WTC11 (cell line): ENCODE data around the gene ARHGAP45. TPM values are rescaled to one million over a fixed set of nuclear protein-coding genes. Genes with fewer than 3 reads are reported as not detected.

Experiments
- ATAC-seq: fragments of 200-7000 bp; cut with Tn5 transposase; 2 replicates; pipeline ENCODE4 v1.10.0; 2021; ENCODE audit warnings: mild to moderate bottlenecking, moderate library complexity
- CTCF ChIA-PET: fragments of 300-600 bp; sonication (Branson Sonifier 250); formaldehyde crosslinking; loops from one replicate; lab custom pipeline; 2021; ENCODE audit warnings: antibody characterized with exemption; lab: Charles Lee
- POLR2A ChIA-PET: fragments of 350-600 bp; sonication (Branson Sonifier 250); formaldehyde crosslinking; loops from one replicate; lab custom pipeline; 2021; ENCODE audit warnings: antibody characterized with exemption; lab: Charles Lee
- DNase-seq: peaks from one replicate; pipeline ENCODE4 v3.0.0; 2021; ENCODE audit warnings: low spot score
- H3K27ac Mint-ChIP-seq: 2 replicates; pipeline ENCODE4 v1.8.0; 2021; ENCODE audit warnings: mixed read lengths
- H3K27me3 Mint-ChIP-seq: 2 replicates; pipeline ENCODE4 v1.8.0; 2021; ENCODE audit warnings: low read depth, mild to moderate bottlenecking, moderate library complexity, mixed read lengths
- H3K36me3 Mint-ChIP-seq: 2 replicates; pipeline ENCODE4 v1.8.0; 2021; ENCODE audit warnings: mixed read lengths
- H3K4me1 Mint-ChIP-seq: 2 replicates; pipeline ENCODE4 v1.8.0; 2022; ENCODE audit warnings: mixed read lengths
- H3K4me3 Mint-ChIP-seq: 2 replicates; pipeline ENCODE4 v1.8.0; 2021; ENCODE audit warnings: mild to moderate bottlenecking, moderate library complexity, mixed read lengths
- H3K9me3 Mint-ChIP-seq: 2 replicates; pipeline ENCODE4 v1.8.0; 2021; ENCODE audit warnings: mixed read lengths
- ARID4B ChIP-seq: sonication (generic); formaldehyde crosslinking; IDR thresholded peaks from 2 replicates; pipeline ENCODE4 v1.8.0; 2023; ENCODE audit warnings: missing genetic modification reagents, mild to moderate bottlenecking, borderline replicate concordance
- EMX1 ChIP-seq: fragments of 250-450 bp; sonication (Bioruptor Pico); IDR thresholded peaks from 2 replicates; pipeline ENCODE4 v1.8.0; 2021; ENCODE audit warnings: mild to moderate bottlenecking
- ESRRA ChIP-seq: sonication (generic); formaldehyde crosslinking; IDR thresholded peaks from 2 replicates; pipeline ENCODE4 v1.8.1; 2022; ENCODE audit warnings: mild to moderate bottlenecking, missing genetic modification reagents, borderline replicate concordance
- FOXK1 ChIP-seq: sonication (generic); formaldehyde crosslinking; IDR thresholded peaks from 2 replicates; pipeline ENCODE4 v1.8.0; 2022; ENCODE audit warnings: mild to moderate bottlenecking, moderate library complexity, missing genetic modification reagents
- FOXP1 ChIP-seq: sonication (generic); formaldehyde crosslinking; IDR thresholded peaks from 2 replicates; pipeline ENCODE4 v1.8.0; 2022; ENCODE audit warnings: missing genetic modification reagents, mild to moderate bottlenecking, moderate library complexity, borderline replicate concordance
- GRHL2 ChIP-seq: fragments of 250-450 bp; sonication (Bioruptor Pico); IDR thresholded peaks from 2 replicates; pipeline ENCODE4 v1.8.0; 2022; ENCODE audit warnings: mild to moderate bottlenecking, moderate library complexity; ENCODE audit not compliant: insufficient replicate concordance, severe bottlenecking
- JAZF1 ChIP-seq: fragments of 250-450 bp; sonication (Bioruptor Pico); IDR thresholded peaks from 2 replicates; pipeline ENCODE4 v1.9.0; 2021; ENCODE audit warnings: moderate library complexity, mild to moderate bottlenecking, inconsistent platforms
- JUN ChIP-seq: sonication (generic); formaldehyde crosslinking; IDR thresholded peaks from 2 replicates; pipeline ENCODE4 v1.8.0; 2023; ENCODE audit warnings: mild to moderate bottlenecking, missing genetic modification reagents
- KAT7 ChIP-seq: sonication (generic); formaldehyde crosslinking; IDR thresholded peaks from 2 replicates; pipeline ENCODE4 v1.8.1; 2023; ENCODE audit warnings: missing genetic modification reagents, mild to moderate bottlenecking, borderline replicate concordance
- NR2C2 ChIP-seq: sonication (generic); formaldehyde crosslinking; IDR thresholded peaks from 2 replicates; pipeline ENCODE4 v1.8.0; 2022; ENCODE audit warnings: mild to moderate bottlenecking, missing genetic modification reagents
- NR3C1 ChIP-seq: sonication (generic); formaldehyde crosslinking; conservative IDR thresholded peaks from 2 replicates; pipeline ENCODE4 v1.8.1; 2023; ENCODE audit warnings: low read depth, mild to moderate bottlenecking, missing genetic modification reagents
- RORB ChIP-seq: fragments of 250-450 bp; sonication (Bioruptor Pico); IDR thresholded peaks from 2 replicates; pipeline ENCODE4 v1.9.0; 2021; ENCODE audit warnings: mild to moderate bottlenecking
- SMAD3 ChIP-seq: sonication (generic); formaldehyde crosslinking; IDR thresholded peaks from 2 replicates; pipeline ENCODE4 v1.8.0; 2022; ENCODE audit warnings: missing genetic modification reagents, mild to moderate bottlenecking, borderline replicate concordance
- ZBTB21 ChIP-seq: sonication (generic); formaldehyde crosslinking; IDR thresholded peaks from 2 replicates; pipeline ENCODE4 v1.8.1; 2023; ENCODE audit warnings: mild to moderate bottlenecking, missing genetic modification reagents, borderline replicate concordance
- ZNF232 ChIP-seq: sonication (generic); formaldehyde crosslinking; IDR thresholded peaks from 2 replicates; pipeline ENCODE4 v1.8.0; 2022; ENCODE audit warnings: mild to moderate bottlenecking, missing genetic modification reagents
- ZNF281 ChIP-seq: sonication (generic); formaldehyde crosslinking; IDR thresholded peaks from 2 replicates; pipeline ENCODE4 v1.8.0; 2023; ENCODE audit warnings: mild to moderate bottlenecking, missing genetic modification reagents
- total RNA-seq: library from RNA; stranded (reverse); gene quantifications from 3 replicates; pipeline ENCODE4 v1.2.3, GENCODE V29; 2021
- TF ChIP-seq, protein P1 (sequence below): fragments of 250-450 bp; sonication (Bioruptor Pico); conservative IDR thresholded peaks from 2 replicates; pipeline ENCODE4 v1.9.0; 2021; ENCODE audit warnings: mild to moderate bottlenecking

The ARHGAP45 gene
- total RNA-seq, 1 experiment from 2014 or later, result 40.9 TPM

DNA sequence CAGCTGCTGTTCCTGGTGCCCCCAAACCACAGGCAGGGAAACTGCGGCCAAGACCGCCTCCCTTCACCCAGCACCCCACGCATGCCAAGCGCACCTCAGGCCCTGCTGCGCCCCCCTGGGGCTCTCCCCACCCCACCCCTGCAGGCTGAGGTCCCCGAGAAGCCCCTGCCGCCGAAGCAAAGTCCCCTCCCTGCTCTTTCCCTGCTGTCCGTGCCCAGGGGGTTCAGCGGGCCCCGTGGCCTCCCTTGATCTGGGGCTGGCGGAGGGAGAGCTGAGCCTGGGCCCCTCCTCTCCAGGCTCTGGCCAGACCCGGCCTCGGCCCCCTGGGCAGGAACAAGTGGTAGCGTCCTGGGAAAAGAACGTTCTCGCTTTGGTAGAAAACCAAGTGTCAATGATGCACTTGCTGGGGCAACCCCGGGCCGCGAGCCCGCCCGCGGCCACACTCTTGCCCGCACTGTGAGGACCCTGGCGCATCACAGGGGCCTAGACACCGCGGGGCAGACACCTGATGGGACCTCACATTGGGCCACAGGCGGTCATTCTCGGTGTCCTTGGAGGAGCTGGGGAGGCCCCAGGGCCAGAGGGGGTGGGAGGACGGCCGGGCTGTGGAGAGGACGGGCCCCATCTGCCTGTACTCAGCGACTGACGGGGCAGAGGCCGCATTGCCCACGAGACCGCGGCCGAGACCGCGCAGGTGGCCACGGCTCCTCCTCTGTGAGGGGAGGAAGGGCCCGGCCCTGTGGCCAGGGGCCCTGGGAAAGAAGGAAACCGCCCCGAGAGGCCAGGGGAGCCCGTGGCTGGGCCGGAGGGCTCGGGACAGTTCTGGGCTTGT, 65.8 kb downstream of the ARHGAP45 start:
- no peak for TF ChIP-seq NR2C2 (CRISPR knock-in tag)
- TF ChIP-seq ZBTB21 (CRISPR knock-in tag), result no peak
- TF ChIP-seq NR3C1 (CRISPR knock-in tag), result no peak
- no peak for TF ChIP-seq RORB (CRISPR knock-in tag)
- no peak for TF ChIP-seq ESRRA
- TF ChIP-seq SMAD3, result no peak
- TF ChIP-seq ARID4B (CRISPR knock-in tag), result no peak
- no peak for TF ChIP-seq JUN (CRISPR knock-in tag)
- no peak for TF ChIP-seq FOXK1 (CRISPR knock-in tag)
- TF ChIP-seq, protein P1, sequence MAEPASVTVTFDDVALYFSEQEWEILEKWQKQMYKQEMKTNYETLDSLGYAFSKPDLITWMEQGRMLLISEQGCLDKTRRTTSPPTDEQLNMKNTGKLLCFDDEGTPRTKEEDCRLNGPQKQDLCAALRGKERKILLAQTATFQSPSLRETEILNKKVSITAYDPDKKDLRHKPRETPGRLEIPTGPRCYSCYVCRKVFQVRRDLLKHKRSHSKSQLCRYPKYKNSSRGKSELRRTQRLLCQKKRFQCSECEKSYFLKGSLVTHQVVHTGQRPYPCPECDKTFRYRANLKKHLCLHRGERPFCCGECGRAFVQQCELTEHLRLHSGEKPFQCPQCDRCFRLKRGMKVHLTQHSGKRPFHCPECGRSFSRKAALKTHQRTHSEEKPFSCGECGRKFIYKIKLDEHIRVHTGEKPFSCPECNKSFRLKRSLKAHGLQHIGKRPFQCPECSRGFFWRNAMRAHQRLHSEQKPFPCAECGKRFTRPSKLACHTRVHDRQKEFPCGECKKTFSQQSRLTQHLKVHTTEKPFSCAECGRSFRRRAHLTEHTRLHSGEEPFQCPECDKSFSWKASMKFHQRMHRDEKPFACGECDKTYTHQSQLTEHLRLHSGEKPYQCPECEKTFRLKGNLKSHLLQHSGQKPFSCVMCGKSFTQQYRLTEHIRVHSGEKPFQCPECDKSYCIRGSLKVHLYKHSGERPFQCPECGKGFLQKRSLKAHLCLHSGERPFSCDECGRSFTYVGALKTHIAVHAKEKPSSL (CRISPR knock-in tag), result no peak
- TF ChIP-seq FOXP1 (CRISPR knock-in tag), result no peak
- no peak for TF ChIP-seq ZNF232 (CRISPR knock-in tag)
- TF ChIP-seq ZNF281 (CRISPR knock-in tag), result no peak
- no peak for TF ChIP-seq EMX1 (CRISPR knock-in tag)
- TF ChIP-seq JAZF1 (CRISPR knock-in tag), result no peak
- no peak for TF ChIP-seq KAT7 (CRISPR knock-in tag)
- no peak for TF ChIP-seq GRHL2
- Mint-ChIP-seq H3K9me3 (no peaks in the 10 kb centered on the region), H3K36me3 (no peaks in the 10 kb centered on the region), H3K4me3 (no peak overlapping the region; the same call in 1 of the 2 replicates), H3K27me3 (no peaks in the 10 kb centered on the region), H3K4me1 (peaks cover 2% of the 10 kb centered on the region), H3K27ac (no peak overlapping the region)
- ATAC-seq (no peak), DNase-seq (no peak)
- ChIA-PET POLR2A (no interaction called here), CTCF (interaction anchor here (0.9 to 1.9 kb wide), 8 partner anchors 9 to 183 kb away, joined by 3 to 19 read pairs (median 4); no protein-coding TSS in a partner anchor)
